Prostate gland (tissue), 2 donors: Measurements from ENCODE around the gene RNASE11. TPM values are rescaled to one million over a fixed set of nuclear protein-coding genes. Genes with fewer than 3 reads are reported as not detected.

Experiments
- DNase-seq: peaks from one replicate; pipeline ENCODE4 v3.0.0-alpha.2; 2019; ENCODE audit warnings: low spot score
- H3K27ac ChIP-seq, 2 donors: fragments of 200-600 bp; sonication (generic); 2 replicates each; pipeline ENCODE4 v1.5.1; 2017 to 2019
- H3K27me3 ChIP-seq: fragments of 200-600 bp; sonication (generic); replicated peaks from 2 replicates; pipeline ENCODE4 v1.5.1; 2019; ENCODE audit not compliant: insufficient read depth
- H3K36me3 ChIP-seq, 2 donors: fragments of 200-600 bp; sonication (generic); 1 replicate in 1 of 2; 2 replicates in 1 of 2; pipeline versions ENCODE4 v1.5.1 to v1.8.1; 2017 to 2019
- H3K4me1 ChIP-seq: fragments of 200-600 bp; sonication (generic); replicated peaks from 2 replicates; pipeline ENCODE4 v1.5.1; 2019
- H3K4me3 ChIP-seq, 2 donors: fragments of 200-600 bp; sonication (generic); 2 replicates each; pipeline ENCODE4 v1.5.1; 2017 to 2019
- H3K9me3 ChIP-seq: fragments of 200-600 bp; sonication (generic); 2 replicates; pipeline ENCODE4 v1.5.1; 2017
- POLR2A ChIP-seq: fragments of 450-650 bp; IDR thresholded peaks from one replicate; pipeline ENCODE4 v1.6.1; 2016; ENCODE audit warnings: antibody characterized with exemption, mild to moderate bottlenecking
- POLR2AphosphoS5 ChIP-seq: sonication (generic); formaldehyde crosslinking; IDR thresholded peaks from one replicate; pipeline ENCODE4 v1.6.1; 2017; ENCODE audit warnings: antibody characterized with exemption
- WGBS: methylation state at CpG from one replicate; pipeline ENCODE4 v1.1.5; 2018; 5-methylcytosine and 5-hydroxymethylcytosine counted together
- intact Hi-C: fragments of 100-400 bp; cut with DNase I; formaldehyde crosslinking; loops from one replicate; pipeline ENCODE4 v1.14.2; 2022
- total RNA-seq, 2 donors: library from RNA; depleted of rRNA; stranded (reverse); fragments of >200 nt; gene quantifications; one replicate each; pipeline ENCODE4 v1.1.0, GENCODE V29; 2016
- TF ChIP-seq, protein P1 (sequence below), 4 experiments: fragments of 200-600 bp in 2 of 4; fragments of 450-650 bp in 2 of 4; sonication (generic) in 2 of 4; IDR thresholded peaks; 1 replicate in 3 of 4; 2 replicates in 1 of 4; pipeline ENCODE4 v1.5.1; 2016 to 2019; ENCODE audit warnings: antibody characterized with exemption in 4 of 4, mild to moderate bottlenecking in 2 of 4, moderate library complexity in 2 of 4

RNASE11 gene
- total RNA-seq, 2 donors from 2014 or later = 1.0 TPM; not detected in 1

- no peaks in the 10 kb centered on the region for H3K27me3 ChIP-seq
- TF ChIP-seq POLR2AphosphoS5 (no peak), POLR2A (no peak)
- TF ChIP-seq, protein P1, sequence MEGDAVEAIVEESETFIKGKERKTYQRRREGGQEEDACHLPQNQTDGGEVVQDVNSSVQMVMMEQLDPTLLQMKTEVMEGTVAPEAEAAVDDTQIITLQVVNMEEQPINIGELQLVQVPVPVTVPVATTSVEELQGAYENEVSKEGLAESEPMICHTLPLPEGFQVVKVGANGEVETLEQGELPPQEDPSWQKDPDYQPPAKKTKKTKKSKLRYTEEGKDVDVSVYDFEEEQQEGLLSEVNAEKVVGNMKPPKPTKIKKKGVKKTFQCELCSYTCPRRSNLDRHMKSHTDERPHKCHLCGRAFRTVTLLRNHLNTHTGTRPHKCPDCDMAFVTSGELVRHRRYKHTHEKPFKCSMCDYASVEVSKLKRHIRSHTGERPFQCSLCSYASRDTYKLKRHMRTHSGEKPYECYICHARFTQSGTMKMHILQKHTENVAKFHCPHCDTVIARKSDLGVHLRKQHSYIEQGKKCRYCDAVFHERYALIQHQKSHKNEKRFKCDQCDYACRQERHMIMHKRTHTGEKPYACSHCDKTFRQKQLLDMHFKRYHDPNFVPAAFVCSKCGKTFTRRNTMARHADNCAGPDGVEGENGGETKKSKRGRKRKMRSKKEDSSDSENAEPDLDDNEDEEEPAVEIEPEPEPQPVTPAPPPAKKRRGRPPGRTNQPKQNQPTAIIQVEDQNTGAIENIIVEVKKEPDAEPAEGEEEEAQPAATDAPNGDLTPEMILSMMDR (IDR thresholded peaks at IDR 0.05) = no peak
Measured at GRCh38 chr14:20551606-20552005, 36.2 kb downstream of the RNASE11 start.

DNA sequence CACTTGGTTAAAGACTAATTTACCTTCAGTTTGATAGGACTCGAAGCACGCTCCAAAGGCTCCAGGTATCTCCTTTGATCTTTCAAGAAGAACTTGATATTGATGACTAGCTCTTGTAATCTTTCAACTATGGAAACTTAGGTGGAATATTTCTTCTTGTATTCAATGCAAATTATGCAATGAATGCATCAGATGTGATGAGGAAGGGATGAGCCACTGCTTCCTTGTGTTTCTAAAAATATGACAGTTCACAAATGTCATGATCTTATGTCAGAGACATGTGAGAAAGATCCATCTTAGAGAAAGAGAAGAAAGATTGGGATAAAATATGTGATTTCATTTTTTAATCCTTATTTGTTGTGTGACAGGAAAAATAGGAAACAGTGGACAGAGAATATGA lies 36.9 kb downstream of the RNASE11 start:
- Histone ChIP-seq H3K27ac (no peak overlapping the region), H3K4me3 (no peak overlapping the region), H3K36me3 (no peaks in the 10 kb centered on the region), H3K9me3 (no peaks in the 10 kb centered on the region), H3K4me1 (no peaks in the 10 kb centered on the region), H3K27me3 (no peaks in the 10 kb centered on the region)
- no peak for TF ChIP-seq POLR2AphosphoS5
- TF ChIP-seq, protein P1 (IDR thresholded peaks at IDR 0.05) = no peak
- TF ChIP-seq POLR2A = no peak
- WGBS = 96% methylated on average over 2 of the region's 2 CpGs
- intact Hi-C loops = no loop called here
- no peak for DNase-seq

More at GRCh38 chr14:20551606-20552005, 36.2 kb downstream of the RNASE11 start:
- 86% methylated on average over 3 of the region's 3 CpGs for WGBS
- Histone ChIP-seq H3K4me3 (no peak overlapping the region), H3K36me3 (no peaks in the 10 kb centered on the region), H3K9me3 (no peaks in the 10 kb centered on the region), H3K27ac (no peak overlapping the region), H3K4me1 (no peaks in the 10 kb centered on the region)
- intact Hi-C loops = no loop called here
- DNase-seq = no peak

GRCh38 chr14:20548414-20549158 lies 39.2 kb downstream of the RNASE11 start:
- 91% methylated on average over 10 of the region's 10 CpGs for WGBS
- TF ChIP-seq POLR2AphosphoS5 (no peak), POLR2A (no peak)
- TF ChIP-seq, protein P1 (IDR thresholded peaks at IDR 0.05) = no peak
- H3K4me3 ChIP-seq = no peak overlapping the region
- H3K36me3 ChIP-seq = no peaks in the 10 kb centered on the region
- no peaks in the 10 kb centered on the region for H3K4me1 ChIP-seq
- intact Hi-C loops = no loop called here
- DNase-seq = no peak
- H3K9me3 ChIP-seq = no peaks in the 10 kb centered on the region
- H3K27me3 ChIP-seq = no peaks in the 10 kb centered on the region
- H3K27ac ChIP-seq = no peak overlapping the region

- TF ChIP-seq, protein P1 (IDR thresholded peaks at IDR 0.05) = no peak
- no peak for TF ChIP-seq POLR2A
- no peak for TF ChIP-seq POLR2AphosphoS5
- Histone ChIP-seq H3K27me3 (no peaks in the 10 kb centered on the region), H3K9me3 (no peaks in the 10 kb centered on the region), H3K4me3 (no peak overlapping the region), H3K36me3 (no peaks in the 10 kb centered on the region), H3K4me1 (no peaks in the 10 kb centered on the region), H3K27ac (no peak overlapping the region)
- intact Hi-C loops = no loop called here
- 55% methylated on average over 3 of the region's 3 CpGs for WGBS
- no peak for DNase-seq
Measured at GRCh38 chr14:20546877-20547276, 40.9 kb downstream of the RNASE11 start.

DNA sequence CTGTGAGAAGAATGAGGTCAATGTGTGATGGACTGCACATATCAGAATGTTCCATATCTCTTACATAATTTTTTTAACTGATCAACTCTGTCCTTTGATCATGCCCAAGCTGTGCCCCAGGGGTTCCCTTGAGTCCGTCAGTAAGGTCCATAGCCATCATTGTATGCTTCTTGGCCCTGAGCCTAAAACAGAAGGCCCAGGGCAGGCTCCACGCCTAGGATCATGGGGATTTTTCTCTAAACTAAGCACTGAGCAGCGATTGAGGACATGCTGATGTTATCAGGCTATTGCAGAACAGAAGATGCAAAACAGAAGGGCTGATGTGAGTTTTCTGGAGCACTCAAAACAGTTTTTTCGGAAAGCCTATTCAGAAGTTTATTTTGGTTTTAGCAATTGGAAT lies 47.9 kb downstream of the RNASE11 start:
- 28% methylated on average over 4 of the region's 4 CpGs for WGBS
- DNase-seq = no peak
- H3K27me3 ChIP-seq = no peaks in the 10 kb centered on the region
- H3K36me3 ChIP-seq = no peaks in the 10 kb centered on the region
- no peaks in the 10 kb centered on the region for H3K9me3 ChIP-seq
- H3K4me1 ChIP-seq = no peaks in the 10 kb centered on the region
- no peak overlapping the region for H3K27ac ChIP-seq
- intact Hi-C loops = loop anchor here (10.0 kb wide), 1 partner anchor 155 kb away; no protein-coding TSS in a partner anchor
- no peak overlapping the region for H3K4me3 ChIP-seq
- TF ChIP-seq POLR2AphosphoS5 (no peak), POLR2A (no peak)
- TF ChIP-seq, protein P1 (IDR thresholded peaks at IDR 0.05) = no peak
